ENCODE data around the gene CEP120. TPM values are rescaled to one million over a fixed set of nuclear protein-coding genes. Genes with fewer than 3 reads are reported as not detected.
"Not testable (repeated sequence)": the region's sequence is repeated elsewhere in the genome, so short reads cannot be mapped to it uniquely, and the experiment has no call there.

The CEP120 gene
- total RNA-seq, 1 donor from 2014 or later = 11.6 TPM

DNA sequence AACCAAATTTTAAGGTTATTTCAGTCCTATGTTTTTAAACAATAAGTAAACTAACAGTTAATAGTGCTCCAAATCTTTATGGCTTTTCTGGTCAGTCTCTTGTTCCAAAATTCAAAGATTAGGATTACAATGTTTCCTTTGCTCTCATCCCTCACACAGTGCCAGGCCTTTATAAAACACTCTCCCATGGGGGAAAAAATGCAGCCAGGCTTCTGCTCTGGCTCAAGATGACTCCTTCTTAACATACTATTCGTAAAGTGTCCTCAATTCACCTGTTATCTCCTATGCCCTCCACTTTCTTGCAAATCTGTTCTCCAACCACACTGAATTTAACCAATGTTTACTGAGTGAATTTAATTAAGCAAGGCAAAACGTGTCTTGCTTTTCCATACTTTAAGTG is 1.4 kb downstream of the CEP120 start:
- Histone ChIP-seq H3K36me3 (peaks cover 0 to 5% of the 10 kb centered on the region in 2 donors), H3K4me3 (peak overlapping the region; percentile 73 to 86), H3K9me3 (no peaks in the 10 kb centered on the region), H3K27me3 (no peaks in the 10 kb centered on the region), H3K4me1 (peaks cover 0 to 8% of the 10 kb centered on the region in 2 donors), H3K27ac (no peak overlapping the region)
- no peak for DNase-seq (ENCODE audit: low spot score in 2 of 2)
- TF ChIP-seq, protein P1, sequence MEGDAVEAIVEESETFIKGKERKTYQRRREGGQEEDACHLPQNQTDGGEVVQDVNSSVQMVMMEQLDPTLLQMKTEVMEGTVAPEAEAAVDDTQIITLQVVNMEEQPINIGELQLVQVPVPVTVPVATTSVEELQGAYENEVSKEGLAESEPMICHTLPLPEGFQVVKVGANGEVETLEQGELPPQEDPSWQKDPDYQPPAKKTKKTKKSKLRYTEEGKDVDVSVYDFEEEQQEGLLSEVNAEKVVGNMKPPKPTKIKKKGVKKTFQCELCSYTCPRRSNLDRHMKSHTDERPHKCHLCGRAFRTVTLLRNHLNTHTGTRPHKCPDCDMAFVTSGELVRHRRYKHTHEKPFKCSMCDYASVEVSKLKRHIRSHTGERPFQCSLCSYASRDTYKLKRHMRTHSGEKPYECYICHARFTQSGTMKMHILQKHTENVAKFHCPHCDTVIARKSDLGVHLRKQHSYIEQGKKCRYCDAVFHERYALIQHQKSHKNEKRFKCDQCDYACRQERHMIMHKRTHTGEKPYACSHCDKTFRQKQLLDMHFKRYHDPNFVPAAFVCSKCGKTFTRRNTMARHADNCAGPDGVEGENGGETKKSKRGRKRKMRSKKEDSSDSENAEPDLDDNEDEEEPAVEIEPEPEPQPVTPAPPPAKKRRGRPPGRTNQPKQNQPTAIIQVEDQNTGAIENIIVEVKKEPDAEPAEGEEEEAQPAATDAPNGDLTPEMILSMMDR (IDR thresholded peaks at IDR 0.05) = no peak
- intact Hi-C loops (cut with DNase I) = loop anchor here (5.0 kb wide), 2 partner anchors 61 to 334 kb away; partner anchors contain the start of gene PRDM6

DNA sequence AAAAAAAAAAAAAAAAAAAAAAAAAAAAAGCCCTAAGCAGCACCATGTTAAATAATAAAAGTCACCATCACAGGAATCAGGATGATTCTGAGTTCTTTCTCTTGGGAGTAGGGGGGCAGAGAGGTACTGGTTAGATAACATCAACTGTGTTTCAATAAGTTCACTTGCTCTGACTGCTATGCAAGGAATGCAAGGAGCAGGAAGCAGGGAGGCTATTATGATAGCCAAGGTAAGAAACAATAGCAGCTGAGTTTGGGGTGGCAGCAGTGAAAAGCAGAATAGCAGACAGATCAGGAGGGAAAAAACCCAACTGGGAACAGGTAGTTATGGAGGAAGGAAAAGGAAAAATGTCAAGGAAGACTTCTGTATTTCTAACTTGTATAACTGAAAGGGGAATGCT is 8.2 kb downstream of the CEP120 start:
- Histone ChIP-seq H3K36me3 (peaks cover 9 to 56% of the 10 kb centered on the region in 2 donors), H3K27me3 (no peaks in the 10 kb centered on the region)
- intact Hi-C loops (cut with DNase I) = no loop called here

DNA sequence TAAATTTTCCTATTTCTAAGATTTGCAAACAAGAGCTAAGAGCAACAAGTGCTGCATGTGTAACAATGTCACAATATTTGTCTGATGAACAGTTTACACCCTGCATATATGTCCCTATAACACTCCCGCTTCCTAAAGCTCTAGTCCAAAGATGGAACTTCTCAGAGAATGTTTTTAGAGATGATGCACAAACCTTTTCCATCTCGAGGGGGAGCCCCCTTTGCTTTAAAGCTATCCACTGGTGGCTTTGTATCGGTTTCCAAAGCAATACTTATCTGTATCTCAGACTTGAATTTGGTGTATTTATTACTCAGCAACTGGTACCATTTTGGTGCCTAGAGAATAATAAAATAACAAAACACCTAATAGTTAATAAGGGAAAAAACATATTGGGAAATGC is 11.0 kb downstream of the CEP120 start:
- peaks cover 9 to 56% of the 10 kb centered on the region in 2 donors for H3K36me3 ChIP-seq
- no peaks in the 10 kb centered on the region for H3K4me1 ChIP-seq
- no peaks in the 10 kb centered on the region for H3K27me3 ChIP-seq
- no peak for DNase-seq (ENCODE audit: low spot score in 2 of 2)
- intact Hi-C loops (cut with DNase I) = no loop called here
- H3K27ac ChIP-seq = no peak overlapping the region
- no peaks in the 10 kb centered on the region for H3K9me3 ChIP-seq
- H3K4me3 ChIP-seq = no peak overlapping the region
- TF ChIP-seq, protein P1 (IDR thresholded peaks at IDR 0.05) = no peak

More for the DNA sequence above, 8.2 kb downstream of the CEP120 start:
- TF ChIP-seq, protein P1 (IDR thresholded peaks at IDR 0.05) = no peak
- H3K4me3 ChIP-seq = no peak overlapping the region
- no peaks in the 10 kb centered on the region for H3K4me1 ChIP-seq
- no peak for DNase-seq (ENCODE audit: low spot score in 2 of 2)
- H3K27ac ChIP-seq = no peak overlapping the region
- no peaks in the 10 kb centered on the region for H3K9me3 ChIP-seq

DNA sequence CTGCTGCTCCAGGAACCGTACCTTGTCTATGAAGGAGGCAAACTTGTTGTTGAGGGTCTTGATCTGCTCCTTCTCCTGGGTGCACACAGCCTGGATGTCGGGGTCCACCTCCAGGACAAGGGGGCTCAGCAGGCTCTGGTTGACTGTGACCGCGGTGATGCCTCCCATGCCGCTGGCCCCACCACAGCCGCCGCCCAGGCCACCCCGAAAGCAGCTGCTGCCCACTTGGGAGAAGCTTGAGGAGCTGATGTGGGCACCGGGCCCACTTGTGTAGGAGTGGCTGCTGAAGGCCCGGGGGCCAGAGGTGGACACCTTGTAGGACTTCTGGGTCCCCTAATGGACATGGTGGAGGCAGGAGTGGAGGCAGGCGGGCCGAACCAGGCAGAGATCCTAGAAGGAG is 21.2 kb downstream of the CEP120 start:
- H3K9me3 ChIP-seq; H3K4me1 ChIP-seq; DNase-seq (ENCODE audit: low spot score in 2 of 2); intact Hi-C loops (cut with DNase I); H3K27me3 ChIP-seq; H3K27ac ChIP-seq; H3K4me3 ChIP-seq: not testable (repeated sequence)
- H3K36me3 ChIP-seq = peaks cover 28 to 37% of the 10 kb centered on the region in 2 donors

DNA sequence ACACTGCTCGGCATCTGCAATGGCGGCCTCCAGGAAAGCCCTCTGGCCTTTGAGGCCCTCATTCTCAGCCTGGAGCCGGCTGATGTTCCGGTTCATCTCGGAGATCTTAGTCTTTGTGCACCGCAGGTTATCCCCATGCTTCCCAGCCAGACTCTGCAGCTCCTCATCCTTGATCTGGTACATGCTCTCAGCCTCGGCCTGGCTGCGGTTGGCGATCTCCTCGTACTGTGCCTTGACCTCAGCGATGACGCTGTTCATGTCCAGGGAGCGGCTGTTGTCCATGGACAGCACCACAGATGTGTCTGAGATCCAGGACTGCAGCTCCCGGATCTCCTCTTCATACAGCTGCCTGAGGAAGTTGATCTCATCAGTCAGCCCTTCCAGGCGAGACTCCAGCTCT is 21.9 kb downstream of the CEP120 start:
- intact Hi-C loops (cut with DNase I) = no loop called here
- Histone ChIP-seq H3K9me3 (no peaks in the 10 kb centered on the region), H3K4me1 (peaks cover 0 to 7% of the 10 kb centered on the region in 2 donors), H3K27ac (no peak overlapping the region), H3K36me3 (peaks cover 35 to 43% of the 10 kb centered on the region in 2 donors), H3K4me3 (no peak overlapping the region), H3K27me3 (no peaks in the 10 kb centered on the region)
- TF ChIP-seq, protein P1 (IDR thresholded peaks at IDR 0.05) = no peak
- no peak for DNase-seq (ENCODE audit: low spot score in 2 of 2)

DNA sequence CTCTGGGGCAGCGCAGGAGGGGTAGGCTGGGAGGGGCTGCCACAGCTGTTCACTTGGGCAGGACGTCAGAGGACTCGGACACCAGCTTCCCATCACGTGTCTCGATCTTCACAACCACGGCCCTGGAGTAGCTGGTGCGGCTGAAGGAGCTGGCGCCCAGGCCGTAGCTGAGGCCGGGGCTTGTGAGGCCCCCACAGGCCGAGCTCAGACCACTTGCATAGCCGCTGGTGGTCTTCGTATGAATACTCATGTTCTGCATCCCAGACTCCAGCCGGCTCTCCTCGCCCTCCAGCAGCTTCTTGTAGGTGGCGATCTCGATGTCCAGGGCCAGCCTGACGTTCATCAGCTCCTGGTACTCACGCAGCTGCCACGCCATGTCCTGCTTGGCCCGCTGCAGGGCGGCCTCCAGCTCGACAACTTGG is 22.3 kb downstream of the CEP120 start:
- H3K4me1 ChIP-seq; H3K4me3 ChIP-seq; H3K27me3 ChIP-seq; H3K9me3 ChIP-seq; DNase-seq (ENCODE audit: low spot score in 2 of 2); intact Hi-C loops (cut with DNase I); H3K27ac ChIP-seq: not testable (repeated sequence)
- H3K36me3 ChIP-seq = peaks cover 39 to 46% of the 10 kb centered on the region in 2 donors
